NCI-H460 (cell line): ENCODE measurements around the gene IL1RL2. TPM values are rescaled to one million over a fixed set of nuclear protein-coding genes. Genes with fewer than 3 reads are reported as not detected.
A peak's percentile ranks its signal among the peaks of the same experiment; 100 is the strongest.

Experiments
- DNase-seq: peaks from one replicate; pipeline ENCODE4 v3.0.0-alpha.2; 2016; ENCODE audit warnings: low read depth; ENCODE audit errors: extremely low read depth
- total RNA-seq: library from RNA; depleted of rRNA; stranded (reverse); fragments of >200 nt; shearing (Covaris generic); gene quantifications from 2 replicates; pipeline ENCODE4 v1.2.3, GENCODE V29; 2014

IL1RL2 gene
- total RNA-seq, 1 experiment from 2014 or later, result not detected

GRCh38 chr2:102258386-102259074 is 71.7 kb downstream of the IL1RL2 start:
- DNase-seq, result peak; percentile 90

GRCh38 chr2:102261467-102262135 is 74.8 kb downstream of the IL1RL2 start:
- DNase-seq, result no peak

GRCh38 chr2:102262216-102263129 is 75.7 kb downstream of the IL1RL2 start:
- DNase-seq, result no peak

GRCh38 chr2:102264952-102265351 is 78.1 kb downstream of the IL1RL2 start:
- DNase-seq, result no peak

GRCh38 chr2:102266204-102266603 is 79.4 kb downstream of the IL1RL2 start:
- no peak for DNase-seq

GRCh38 chr2:102267774-102268173 is 81.0 kb downstream of the IL1RL2 start:
- no peak for DNase-seq

- DNase-seq, result no peak
Observed at GRCh38 chr2:102268510-102269199, 81.8 kb downstream of the IL1RL2 start.

- no peak for DNase-seq
Observed at GRCh38 chr2:102269200-102269524, 82.3 kb downstream of the IL1RL2 start.

- DNase-seq, result no peak
Observed at GRCh38 chr2:102271844-102272243, 85.0 kb downstream of the IL1RL2 start.

- no peak for DNase-seq
Observed at GRCh38 chr2:102273619-102274211, 86.9 kb downstream of the IL1RL2 start.

- no peak for DNase-seq
Observed at GRCh38 chr2:102276549-102277201, 89.9 kb downstream of the IL1RL2 start.

- no peak for DNase-seq
Observed at GRCh38 chr2:102277202-102277700, 90.4 kb downstream of the IL1RL2 start.

GRCh38 chr2:102278720-102279390 is 92.0 kb downstream of the IL1RL2 start:
- no peak for DNase-seq

- DNase-seq, result no peak
Observed at GRCh38 chr2:102279391-102279735, 92.5 kb downstream of the IL1RL2 start.

- DNase-seq, result no peak
Observed at GRCh38 chr2:102282678-102283091, 95.9 kb downstream of the IL1RL2 start.

GRCh38 chr2:102283996-102284395 is 97.2 kb downstream of the IL1RL2 start:
- DNase-seq, result no peak

- DNase-seq, result no peak
Observed at GRCh38 chr2:102284611-102285010, 97.8 kb downstream of the IL1RL2 start.

GRCh38 chr2:102285368-102285767 is 98.5 kb downstream of the IL1RL2 start:
- DNase-seq, result no peak

GRCh38 chr2:102286041-102286440 is 99.2 kb downstream of the IL1RL2 start:
- no peak for DNase-seq
